Adrenal gland (tissue), 5 donors: ENCODE data around the gene GALNT10.

Experiments used
- CTCF ChIP-seq, 6 experiments: fragments of 450-650 bp in 4 of 6; fragments of 200-600 bp in 2 of 6; sonication (generic) in 1 of 6; IDR thresholded peaks; 1 replicate in 5 of 6; 2 replicates in 1 of 6; pipeline versions ENCODE4 v1.5.1 to v1.8.0; 2016 to 2021; ENCODE audit warnings: antibody characterized with exemption in 6 of 6, mild to moderate bottlenecking in 2 of 6, moderate library complexity in 1 of 6
- POLR2A ChIP-seq, 2 donors: fragments of 450-650 bp; IDR thresholded peaks; one replicate each; pipeline ENCODE4 v1.6.1; 2017; ENCODE audit warnings: antibody characterized with exemption in 2 of 2, mild to moderate bottlenecking in 2 of 2, moderate library complexity in 1 of 2
- donor health status: DM: no; HTN: no; CAD: no.

GRCh38 chr5:154168395-154168794, 22.1 kb upstream of the GALNT10 start:
- no peak for TF ChIP-seq CTCF (IDR thresholded peaks at IDR 0.05)
- no peak for TF ChIP-seq POLR2A (IDR thresholded peaks at IDR 0.05)
